Testis (tissue), 3 donors: Measurements from ENCODE around the gene ZNF618. TPM values are rescaled to one million over a fixed set of nuclear protein-coding genes. Genes with fewer than 3 reads are reported as not detected.

Experiments
- DNase-seq: peaks from one replicate; pipeline ENCODE4 v3.0.0-alpha.2; 2019
- H3K27ac ChIP-seq, 2 donors: fragments of 200-600 bp; sonication (generic); one replicate each; pipeline ENCODE4 v1.5.1; 2019
- H3K27me3 ChIP-seq: fragments of 200-600 bp; sonication (generic); one replicate; pipeline ENCODE4 v1.5.1; 2019
- H3K36me3 ChIP-seq: fragments of 200-600 bp; sonication (generic); one replicate; pipeline ENCODE4 v1.5.1; 2017; ENCODE audit warnings: low read depth; ENCODE audit errors: missing control alignments
- H3K4me1 ChIP-seq: fragments of 200-600 bp; sonication (generic); one replicate; pipeline ENCODE4 v1.5.1; 2019
- H3K4me3 ChIP-seq, 2 donors: fragments of 200-600 bp; sonication (generic); one replicate each; pipeline ENCODE4 v1.5.1; 2017 to 2019
- H3K9me3 ChIP-seq: fragments of 200-600 bp; sonication (generic); one replicate; pipeline ENCODE4 v1.5.1; 2017
- POLR2A ChIP-seq: fragments of 450-650 bp; IDR thresholded peaks from one replicate; pipeline ENCODE4 v1.6.1; 2017; ENCODE audit warnings: antibody characterized with exemption, mild to moderate bottlenecking, moderate library complexity
- WGBS, 2 donors: methylation state at CpG; one replicate each; pipeline ENCODE4 v1.1.5; 2018; 5-methylcytosine and 5-hydroxymethylcytosine counted together
- intact Hi-C: fragments of 100-400 bp; cut with DNase I; formaldehyde crosslinking; loops from one replicate; pipeline ENCODE4 v1.15.1; 2023; ENCODE audit warnings: low total_unique reads
- polyA plus RNA-seq: library from polyadenylated mRNA; stranded (reverse); fragments of 350-450 nt; fragmentation: Illumina TruSeq; extraction: RNeasy Lipid Tissue Mini Kit (QIAGEN cat#74804); gene quantifications from one replicate; pipeline ENCODE4 v1.2.3, GENCODE V29; 2014; ENCODE audit warnings: low read depth, low replicate concordance; ENCODE audit not compliant: insufficient read depth
- total RNA-seq, 2 donors: library from RNA; depleted of rRNA; stranded (reverse); fragments of >200 nt; gene quantifications; one replicate each; pipeline ENCODE4 v1.2.3, GENCODE V29; 2016
- TF ChIP-seq, protein P1 (sequence below), 3 experiments: fragments of 450-650 bp in 2 of 3; fragments of 200-600 bp in 1 of 3; sonication (generic) in 1 of 3; IDR thresholded peaks; one replicate each; pipeline ENCODE4 v1.5.1; 2016 to 2019; ENCODE audit warnings: antibody characterized with exemption in 3 of 3, mild to moderate bottlenecking in 2 of 3, moderate library complexity in 1 of 3

The ZNF618 gene
- total and polyA plus RNA-seq, 3 donors from 2014 or later, result 6.8 to 15.2 (median 14.6) TPM

DNA sequence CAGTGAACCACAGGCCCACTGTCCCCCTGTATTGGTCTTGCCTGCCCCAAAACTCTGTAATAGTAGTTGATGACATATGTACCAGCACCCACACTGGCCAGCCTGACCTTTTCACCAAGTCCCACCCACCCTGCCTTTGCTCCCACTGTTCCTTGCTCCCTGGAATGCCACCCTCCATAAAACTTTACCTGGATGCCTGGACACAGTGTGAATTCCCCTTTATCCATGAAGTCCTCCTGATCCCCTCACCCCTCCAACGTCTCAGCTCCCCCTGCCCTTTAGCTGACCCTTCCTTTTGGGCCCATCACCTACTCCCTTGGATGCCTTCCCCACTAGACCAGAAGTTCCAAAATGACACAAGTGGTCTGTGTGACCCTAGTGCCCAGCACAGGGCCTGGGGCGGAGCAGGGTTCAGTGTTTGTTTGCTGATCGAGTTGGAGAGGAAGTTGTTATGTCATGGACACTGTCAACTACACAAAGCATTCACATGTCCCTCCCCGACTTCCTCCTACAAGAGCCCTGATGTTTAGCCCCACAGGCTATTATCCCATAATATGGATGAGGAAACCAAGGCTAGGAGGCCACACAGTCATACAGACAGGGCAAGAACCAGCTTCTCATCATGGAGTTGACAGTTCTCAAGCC, 185.8 kb downstream of the ZNF618 start:
- WGBS, 2 donors, result 84 to 88% methylated on average over 4 of the region's 4 CpGs
- TF ChIP-seq, protein P1, sequence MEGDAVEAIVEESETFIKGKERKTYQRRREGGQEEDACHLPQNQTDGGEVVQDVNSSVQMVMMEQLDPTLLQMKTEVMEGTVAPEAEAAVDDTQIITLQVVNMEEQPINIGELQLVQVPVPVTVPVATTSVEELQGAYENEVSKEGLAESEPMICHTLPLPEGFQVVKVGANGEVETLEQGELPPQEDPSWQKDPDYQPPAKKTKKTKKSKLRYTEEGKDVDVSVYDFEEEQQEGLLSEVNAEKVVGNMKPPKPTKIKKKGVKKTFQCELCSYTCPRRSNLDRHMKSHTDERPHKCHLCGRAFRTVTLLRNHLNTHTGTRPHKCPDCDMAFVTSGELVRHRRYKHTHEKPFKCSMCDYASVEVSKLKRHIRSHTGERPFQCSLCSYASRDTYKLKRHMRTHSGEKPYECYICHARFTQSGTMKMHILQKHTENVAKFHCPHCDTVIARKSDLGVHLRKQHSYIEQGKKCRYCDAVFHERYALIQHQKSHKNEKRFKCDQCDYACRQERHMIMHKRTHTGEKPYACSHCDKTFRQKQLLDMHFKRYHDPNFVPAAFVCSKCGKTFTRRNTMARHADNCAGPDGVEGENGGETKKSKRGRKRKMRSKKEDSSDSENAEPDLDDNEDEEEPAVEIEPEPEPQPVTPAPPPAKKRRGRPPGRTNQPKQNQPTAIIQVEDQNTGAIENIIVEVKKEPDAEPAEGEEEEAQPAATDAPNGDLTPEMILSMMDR (IDR thresholded peaks at IDR 0.05), result no peak
- no peak for TF ChIP-seq POLR2A
- intact Hi-C loops, result no loop called here
- no peak overlapping the region for H3K27ac ChIP-seq
- H3K4me3 ChIP-seq, result no peak overlapping the region
- H3K27me3 ChIP-seq, result no peaks in the 10 kb centered on the region
- no peaks in the 10 kb centered on the region for H3K9me3 ChIP-seq
- H3K4me1 ChIP-seq, result peaks cover 6% of the 10 kb centered on the region
- no peak for DNase-seq
- no peaks in the 10 kb centered on the region for H3K36me3 ChIP-seq

DNA sequence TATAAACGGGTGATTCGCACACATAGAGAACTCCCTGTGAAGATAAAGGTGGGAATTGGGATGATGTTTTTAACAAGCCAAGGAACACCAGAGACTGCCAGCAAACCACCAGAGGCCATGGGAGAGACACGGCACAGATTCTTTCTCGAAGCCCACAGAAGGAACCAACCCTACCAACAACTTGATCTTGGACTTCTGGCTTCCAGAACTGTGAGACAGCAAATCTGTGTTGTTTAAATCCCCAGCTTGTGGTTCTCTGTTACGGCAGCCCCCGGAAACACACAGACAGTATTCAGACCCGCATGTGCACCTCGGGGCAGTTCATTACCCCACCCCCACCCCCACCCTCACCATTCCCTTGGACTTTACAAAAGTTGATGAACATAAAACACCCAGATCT, 189.2 kb downstream of the ZNF618 start:
- no peak for DNase-seq
- no peak for TF ChIP-seq POLR2A
- TF ChIP-seq, protein P1 (IDR thresholded peaks at IDR 0.05), result no peak
- Histone ChIP-seq H3K27ac (no peak overlapping the region), H3K36me3 (no peaks in the 10 kb centered on the region), H3K27me3 (no peaks in the 10 kb centered on the region), H3K9me3 (no peaks in the 10 kb centered on the region), H3K4me1 (no peaks in the 10 kb centered on the region), H3K4me3 (no peak overlapping the region)
- intact Hi-C loops, result no loop called here
- WGBS, 2 donors, result 83 to 87% methylated on average over 8 of the region's 8 CpGs

- Histone ChIP-seq H3K4me3 (no peak overlapping the region), H3K9me3 (no peaks in the 10 kb centered on the region), H3K36me3 (no peaks in the 10 kb centered on the region), H3K4me1 (no peaks in the 10 kb centered on the region), H3K27ac (no peak overlapping the region), H3K27me3 (no peaks in the 10 kb centered on the region)
- DNase-seq, result no peak
- 89 to 91% methylated on average over 9 of the region's 9 CpGs for WGBS, 2 donors
- intact Hi-C loops, result no loop called here
- TF ChIP-seq POLR2A, result no peak
- TF ChIP-seq, protein P1 (IDR thresholded peaks at IDR 0.05), result no peak
Measured at GRCh38 chr9:114069476-114070187, 193.5 kb downstream of the ZNF618 start.

DNA sequence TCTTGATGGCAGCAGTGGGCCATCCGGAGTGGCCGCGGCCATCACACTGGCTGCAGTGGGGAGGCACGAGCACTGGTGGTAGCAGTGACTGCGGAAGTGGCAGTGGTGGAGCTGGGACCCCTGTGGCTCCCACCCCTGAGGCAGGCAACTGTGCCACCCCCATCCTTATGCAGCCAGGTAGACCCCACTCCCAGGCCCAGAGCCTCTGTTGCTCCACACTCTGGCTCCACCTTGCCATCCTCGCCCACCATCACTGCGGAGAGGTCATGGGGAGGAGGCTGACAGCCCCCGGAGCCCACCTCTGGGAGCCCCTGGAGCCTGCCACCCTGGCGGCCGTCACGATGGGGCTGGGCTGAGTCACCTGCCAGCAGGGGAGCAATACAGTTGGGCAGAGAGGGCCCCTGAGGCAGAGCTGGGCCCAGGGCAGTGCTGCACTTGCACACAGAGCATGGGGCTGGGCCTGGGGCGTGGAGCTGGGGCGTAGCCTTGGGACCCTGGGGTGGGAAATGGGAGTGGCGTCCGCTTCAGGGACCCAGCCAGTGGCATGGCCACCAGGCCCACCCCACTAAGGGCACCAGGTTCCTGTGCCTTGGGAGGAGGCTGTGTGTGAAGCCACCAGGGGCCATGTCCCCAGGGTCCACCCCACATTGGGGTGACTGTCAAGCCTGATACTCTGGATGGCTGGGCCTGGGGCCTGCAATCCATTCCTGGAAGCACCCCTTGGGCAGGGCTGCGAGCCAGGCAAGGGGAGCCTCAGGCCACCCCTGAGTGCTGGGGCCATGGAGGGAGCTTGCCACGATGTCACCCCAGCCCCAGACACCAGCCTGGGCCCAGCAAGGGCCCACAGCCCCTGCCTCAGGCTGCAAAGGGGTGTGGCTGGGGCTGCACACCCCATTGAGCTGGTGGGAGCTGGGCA, 194.3 kb downstream of the ZNF618 start:
- H3K9me3 ChIP-seq, result no peaks in the 10 kb centered on the region
- H3K4me3 ChIP-seq, result no peak overlapping the region
- DNase-seq, result no peak
- TF ChIP-seq POLR2A, result no peak
- TF ChIP-seq, protein P1 (IDR thresholded peaks at IDR 0.05), result no peak
- intact Hi-C loops, result no loop called here
- no peaks in the 10 kb centered on the region for H3K4me1 ChIP-seq
- WGBS, 2 donors, result 90 to 93% methylated on average over 5 to 17 of the region's 17 CpGs
- H3K36me3 ChIP-seq, result no peaks in the 10 kb centered on the region
- no peak overlapping the region for H3K27ac ChIP-seq
- no peaks in the 10 kb centered on the region for H3K27me3 ChIP-seq
